Measurements from ENCODE around the gene PCCA. TPM values are rescaled to one million over a fixed set of nuclear protein-coding genes. Genes with fewer than 3 reads are reported as not detected.

The PCCA gene
- total and polyA plus RNA-seq, 2 experiments from 2014 or later, result 41.9 to 46.6 TPM

- TF ChIP-seq ZNF462 (CRISPR knock-in tag; IDR thresholded peaks at IDR 0.05), result no peak
- TF ChIP-seq STAT1 (IDR thresholded peaks at IDR 0.05; ENCODE audit: unreplicated experiment), result no peak
Observed at GRCh38 chr13:100146534-100146933, 57.6 kb downstream of the PCCA start (continued).

DNA sequence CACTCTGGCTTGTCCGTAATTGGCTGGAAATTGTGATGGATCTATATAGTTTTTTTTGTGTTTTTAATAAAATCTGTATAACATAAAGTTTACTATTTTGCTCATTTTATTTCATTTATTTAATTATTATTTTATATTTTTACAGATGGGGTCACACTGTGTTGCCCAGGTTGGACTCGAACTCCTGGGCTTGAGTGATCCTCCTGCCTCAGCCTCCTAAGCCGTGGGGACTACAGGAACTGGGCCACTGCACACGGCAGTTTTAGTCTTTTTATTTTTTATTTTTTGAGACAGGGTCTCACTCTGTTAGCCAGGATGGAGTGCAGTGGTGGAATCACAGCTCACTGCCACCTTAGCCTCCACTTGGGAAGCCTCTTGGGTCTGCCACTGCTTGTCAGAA, 58.9 kb downstream of the PCCA start:
- Histone ChIP-seq H3F3A (replicated peaks; ENCODE audit: low read depth) (no peaks in the 10 kb centered on the region), H4K20me1 (replicated peaks; ENCODE audit: insufficient read depth) (no peaks in the 10 kb centered on the region), H3K79me2 (replicated peaks; ENCODE audit: insufficient read depth) (peaks cover 12% of the 10 kb centered on the region; the same call in 1 of the 2 replicates), H3K9me2 (ENCODE audit: insufficient read depth) (no peaks in the 10 kb centered on the region), H3K27ac (ENCODE audit: low read depth) (peak overlapping the region; percentile 92), H3K4me2 (0 out of 2 replicates have a peak overlapping the region, but pooled peaks have one; percentile 19), H3K4me1 (ENCODE audit: insufficient read depth) (peaks cover 20% of the 10 kb centered on the region), H2AFZ (no peak overlapping the region), H3K4me3 (no peak overlapping the region), H3K27me3 (ENCODE audit: insufficient read depth) (no peaks in the 10 kb centered on the region), H3K36me3 (ENCODE audit: insufficient read depth) (no peaks in the 10 kb centered on the region)
- DNase-seq (ENCODE audit: low spot score) (no peak), ATAC-seq (peak; percentile 30)
- Mint-ChIP-seq H3K36me3 (ENCODE audit: low read depth) (peaks cover 21% of the 10 kb centered on the region), H3K4me1 (peaks cover 32% of the 10 kb centered on the region), H3K4me3 (no peak overlapping the region), H3K27ac (peak overlapping the region; percentile 86), H3K9me3 (peaks cover 6% of the 10 kb centered on the region; the same call in 1 of the 3 replicates), H3K27me3 (ENCODE audit: insufficient read depth, low read depth, poor library complexity) (no peaks in the 10 kb centered on the region)
- no peak for TF ChIP-seq ZNF462 (CRISPR knock-in tag; IDR thresholded peaks at IDR 0.05)
- TF ChIP-seq JUNB (IDR thresholded peaks at IDR 0.05; ENCODE audit: unreplicated experiment), result no peak
- TF ChIP-seq POLR2AphosphoS5 (IDR thresholded peaks at IDR 0.05; ENCODE audit: low read depth), result no peak
- no peak for TF ChIP-seq EZH2 (IDR thresholded peaks at IDR 0.05; ENCODE audit: low read depth, unreplicated experiment)
- no peak for TF ChIP-seq REST (IDR thresholded peaks at IDR 0.05; ENCODE audit: unreplicated experiment)
- no peak for TF ChIP-seq STAT1 (IDR thresholded peaks at IDR 0.05; ENCODE audit: unreplicated experiment)

Data from GM23338 (cell line).